ENCODE measurements around the gene KRT23. TPM values are rescaled to one million over a fixed set of nuclear protein-coding genes. Genes with fewer than 3 reads are reported as not detected.

Gene KRT23
- total and polyA plus RNA-seq, 11 donors = 0.16 TPM; not detected in 10

- H3K27me3 ChIP-seq = peaks cover 0 to 11% (median 0%) of the 10 kb centered on the region in 9 donors
Observed at GRCh38 chr17:40936976-40937375, 470 bp downstream of the KRT23 start.

GRCh38 chr17:40936437-40936971 lies 942 bp downstream of the KRT23 start:
- no peak overlapping the region for H3K4me3 ChIP-seq
- DNase-seq (no peak), ATAC-seq (no peak)
- no peaks in the 10 kb centered on the region for H3K4me1 ChIP-seq
- intact Hi-C loops (cut with DNase I) = no loop called here
- no peaks in the 10 kb centered on the region for H3K36me3 ChIP-seq
- peaks cover 0 to 11% (median 0%) of the 10 kb centered on the region in 9 donors for H3K27me3 ChIP-seq
- H3K9me3 ChIP-seq = no peaks in the 10 kb centered on the region
- 87 to 94% (median 89%) methylated on average over 19 of the region's 19 CpGs for WGBS, 4 donors
- H3K27ac ChIP-seq = no peak overlapping the region
- TF ChIP-seq CTCF (IDR thresholded peaks at IDR 0.05) (no peak), POLR2A (IDR thresholded peaks at IDR 0.05) (no peak)

More at GRCh38 chr17:40936976-40937375, 470 bp downstream of the KRT23 start:
- DNase-seq (no peak), ATAC-seq (no peak)
- Histone ChIP-seq H3K27ac (no peak overlapping the region), H3K4me1 (no peaks in the 10 kb centered on the region), H3K9me3 (no peaks in the 10 kb centered on the region), H3K4me3 (no peak overlapping the region), H3K36me3 (no peaks in the 10 kb centered on the region)
- 66 to 75% (median 71%) methylated on average over 5 of the region's 5 CpGs for WGBS, 4 donors
- TF ChIP-seq CTCF (IDR thresholded peaks at IDR 0.05) (no peak), POLR2A (IDR thresholded peaks at IDR 0.05) (no peak)
- intact Hi-C loops (cut with DNase I) = no loop called here

- ATAC-seq (no peak), DNase-seq (no peak)
- H3K4me3 ChIP-seq = no peak overlapping the region
- H3K27me3 ChIP-seq = peaks cover 0 to 11% (median 0%) of the 10 kb centered on the region in 9 donors
- intact Hi-C loops (cut with DNase I) = no loop called here
- H3K36me3 ChIP-seq = no peaks in the 10 kb centered on the region
- no peak overlapping the region for H3K27ac ChIP-seq
- H3K4me1 ChIP-seq = no peaks in the 10 kb centered on the region
- 30 to 38% (median 35%) methylated on average over 3 of the region's 3 CpGs for WGBS, 4 donors
- H3K9me3 ChIP-seq = no peaks in the 10 kb centered on the region
- no peak for TF ChIP-seq CTCF (IDR thresholded peaks at IDR 0.05)
- TF ChIP-seq POLR2A (IDR thresholded peaks at IDR 0.05) = no peak
Observed at GRCh38 chr17:40935624-40936023, 1.8 kb downstream of the KRT23 start.

GRCh38 chr17:40932608-40933007 lies 4.8 kb downstream of the KRT23 start:
- peaks cover 0 to 8% (median 0%) of the 10 kb centered on the region in 9 donors for H3K27me3 ChIP-seq
- H3K9me3 ChIP-seq = no peaks in the 10 kb centered on the region
- no peaks in the 10 kb centered on the region for H3K36me3 ChIP-seq
- no peak for DNase-seq
- intact Hi-C loops (cut with DNase I) = no loop called here
- WGBS, 4 donors = 60 to 91% (median 76%) methylated on average over 2 of the region's 2 CpGs
- no peak for ATAC-seq
- TF ChIP-seq POLR2A (IDR thresholded peaks at IDR 0.05) = no peak
- no peak for TF ChIP-seq CTCF (IDR thresholded peaks at IDR 0.05)
- no peaks in the 10 kb centered on the region for H3K4me1 ChIP-seq
- no peak overlapping the region for H3K4me3 ChIP-seq
- no peak overlapping the region for H3K27ac ChIP-seq
